Vagina (tissue), 2 donors: Measurements from ENCODE around the gene KRTAP12-2. TPM values are rescaled to one million over a fixed set of nuclear protein-coding genes. Genes with fewer than 3 reads are reported as not detected.
"Not testable (repeated sequence)": the region's sequence is repeated elsewhere in the genome, so short reads cannot be mapped to it uniquely, and the experiment has no call there.

Experiments
- DNase-seq, 2 donors: peaks; one replicate each; pipeline ENCODE4 v3.0.0-alpha.2; 2017; ENCODE audit errors: extremely low spot score in 2 of 2
- H3K27ac ChIP-seq: fragments of 200-600 bp; sonication (generic); one replicate; pipeline ENCODE4 v1.5.1; 2019
- H3K27me3 ChIP-seq: fragments of 200-600 bp; sonication (generic); one replicate; pipeline ENCODE4 v1.5.1; 2019
- H3K36me3 ChIP-seq, 2 donors: fragments of 200-600 bp; sonication (generic); one replicate each; pipeline ENCODE4 v1.5.1; 2017 to 2019
- H3K4me1 ChIP-seq: fragments of 200-600 bp; sonication (generic); one replicate; pipeline ENCODE4 v1.5.1; 2019
- H3K4me3 ChIP-seq, 2 donors: fragments of 200-600 bp; sonication (generic); 1 replicate in 1 of 2; 2 replicates in 1 of 2; pipeline ENCODE4 v1.5.1; 2016 to 2019
- H3K9me3 ChIP-seq: fragments of 200-600 bp; sonication (generic); one replicate; pipeline ENCODE4 v1.5.1; 2019
- CTCF ChIP-seq, 3 experiments: fragments of 450-650 bp in 2 of 3; fragments of 200-600 bp in 1 of 3; sonication (generic) in 1 of 3; IDR thresholded peaks; one replicate each; pipeline ENCODE4 v1.5.1; 2017 to 2019; ENCODE audit warnings: antibody characterized with exemption in 3 of 3, mild to moderate bottlenecking in 2 of 3, moderate library complexity in 2 of 3
- POLR2A ChIP-seq, 2 donors: fragments of 450-650 bp; IDR thresholded peaks; one replicate each; pipeline ENCODE4 v1.6.1; 2017; ENCODE audit warnings: antibody characterized with exemption in 2 of 2, mild to moderate bottlenecking in 2 of 2, moderate library complexity in 2 of 2
- POLR2AphosphoS5 ChIP-seq, 2 donors: sonication (generic); formaldehyde crosslinking; IDR thresholded peaks; one replicate each; pipeline ENCODE4 v1.9.0; 2017; ENCODE audit warnings: antibody characterized with exemption in 2 of 2, mild to moderate bottlenecking in 2 of 2, low read depth in 1 of 2; ENCODE audit not compliant: insufficient read depth in 1 of 2
- intact Hi-C: fragments of 100-400 bp; cut with DNase I; formaldehyde crosslinking; loops from one replicate; pipeline ENCODE4 v1.15.1; 2023
- total RNA-seq: library from RNA; depleted of rRNA; stranded (reverse); fragments of >200 nt; gene quantifications from one replicate; pipeline ENCODE4 v1.2.3, GENCODE V29; 2016

Gene KRTAP12-2
- total RNA-seq, 1 donor from 2014 or later, result not detected

DNA sequence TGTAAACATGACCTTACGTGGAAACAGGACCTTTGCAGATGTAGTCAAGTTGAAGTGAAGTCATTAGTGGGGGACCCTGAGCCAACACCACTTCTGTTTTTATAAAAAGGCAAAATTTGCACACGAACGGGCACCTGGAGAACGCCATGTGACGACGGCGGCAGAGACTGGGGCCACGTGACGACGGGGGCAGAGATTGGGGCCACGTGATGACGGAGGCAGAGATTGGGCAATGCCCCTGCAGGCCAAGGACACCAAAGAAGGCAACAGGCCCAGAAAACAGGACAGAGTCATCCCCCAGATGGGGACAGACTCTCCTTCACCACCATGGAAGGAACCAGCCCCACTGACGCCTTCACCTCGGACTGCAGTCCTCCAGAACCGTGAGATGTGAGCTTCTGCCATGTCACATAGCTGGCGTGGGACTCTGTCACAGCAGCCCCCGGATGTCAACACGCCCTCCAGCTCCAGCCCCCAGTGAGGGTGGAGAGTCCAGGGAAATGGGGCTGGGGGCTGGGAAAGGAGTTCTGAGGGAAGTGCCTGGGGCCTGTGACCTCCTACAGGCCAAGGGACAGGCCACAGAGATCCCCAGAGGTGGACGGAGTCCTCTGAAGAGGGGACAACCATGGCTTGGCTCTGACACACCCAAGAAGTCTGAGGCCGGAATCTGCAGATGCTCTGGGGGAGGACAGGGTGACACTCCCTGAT lies 16.3 kb downstream of the KRTAP12-2 start:
- intact Hi-C loops, result no loop called here
- H3K27ac ChIP-seq, result no peak overlapping the region
- TF ChIP-seq POLR2AphosphoS5 (IDR thresholded peaks at IDR 0.05; ENCODE audit: insufficient read depth in 1 of 2, low read depth in 1 of 2) (no peak), CTCF (IDR thresholded peaks at IDR 0.05) (no peak), POLR2A (IDR thresholded peaks at IDR 0.05) (no peak)
- DNase-seq, result no peak
- H3K4me1 ChIP-seq, result no peaks in the 10 kb centered on the region
- no peak overlapping the region for H3K4me3 ChIP-seq
- no peaks in the 10 kb centered on the region for H3K36me3 ChIP-seq
- no peaks in the 10 kb centered on the region for H3K27me3 ChIP-seq
- H3K9me3 ChIP-seq, result no peaks in the 10 kb centered on the region

GRCh38 chr21:44649521-44650100 lies 17.1 kb downstream of the KRTAP12-2 start:
- Histone ChIP-seq H3K9me3 (no peaks in the 10 kb centered on the region), H3K27me3 (no peaks in the 10 kb centered on the region), H3K27ac (no peak overlapping the region), H3K4me3 (no peak overlapping the region), H3K36me3 (no peaks in the 10 kb centered on the region), H3K4me1 (no peaks in the 10 kb centered on the region)
- intact Hi-C loops, result no loop called here
- TF ChIP-seq POLR2A (IDR thresholded peaks at IDR 0.05), result no peak
- no peak for TF ChIP-seq POLR2AphosphoS5 (IDR thresholded peaks at IDR 0.05; ENCODE audit: insufficient read depth in 1 of 2, low read depth in 1 of 2)
- TF ChIP-seq CTCF (IDR thresholded peaks at IDR 0.05), result no peak
- no peak for DNase-seq

GRCh38 chr21:44648557-44649311 lies 18.0 kb downstream of the KRTAP12-2 start:
- Histone ChIP-seq H3K36me3 (no peaks in the 10 kb centered on the region), H3K27me3 (no peaks in the 10 kb centered on the region), H3K27ac (no peak overlapping the region), H3K4me1 (no peaks in the 10 kb centered on the region), H3K4me3 (no peak overlapping the region), H3K9me3 (no peaks in the 10 kb centered on the region)
- DNase-seq, result no peak
- intact Hi-C loops, result no loop called here
- no peak for TF ChIP-seq POLR2AphosphoS5 (IDR thresholded peaks at IDR 0.05; ENCODE audit: insufficient read depth in 1 of 2, low read depth in 1 of 2)
- TF ChIP-seq POLR2A (IDR thresholded peaks at IDR 0.05), result no peak
- TF ChIP-seq CTCF (IDR thresholded peaks at IDR 0.05), result no peak

DNA sequence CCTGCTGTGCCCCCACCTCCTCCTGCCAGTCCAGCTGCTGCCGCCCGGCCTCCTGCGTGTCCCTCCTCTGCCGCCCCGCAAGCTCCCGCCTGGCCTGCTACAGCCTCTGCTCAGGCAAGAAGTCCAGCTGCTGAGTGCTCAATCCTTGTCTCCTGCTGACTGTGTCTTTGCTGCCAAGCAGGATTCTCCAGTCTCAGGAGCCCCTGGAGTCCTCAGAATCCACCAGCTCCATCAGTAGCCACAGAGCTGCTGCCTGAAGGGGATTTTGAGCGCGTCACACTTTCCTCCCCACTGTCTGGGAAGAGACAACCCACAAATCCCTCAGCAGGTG lies 19.5 kb downstream of the KRTAP12-2 start:
- Histone ChIP-seq H3K4me1 (no peaks in the 10 kb centered on the region), H3K27me3 (no peaks in the 10 kb centered on the region), H3K36me3 (no peaks in the 10 kb centered on the region), H3K4me3 (no peak overlapping the region), H3K27ac (no peak overlapping the region), H3K9me3 (no peaks in the 10 kb centered on the region)
- no peak for TF ChIP-seq POLR2AphosphoS5 (IDR thresholded peaks at IDR 0.05; ENCODE audit: insufficient read depth in 1 of 2, low read depth in 1 of 2)
- TF ChIP-seq CTCF (IDR thresholded peaks at IDR 0.05), result no peak
- no peak for DNase-seq
- intact Hi-C loops, result no loop called here

DNA sequence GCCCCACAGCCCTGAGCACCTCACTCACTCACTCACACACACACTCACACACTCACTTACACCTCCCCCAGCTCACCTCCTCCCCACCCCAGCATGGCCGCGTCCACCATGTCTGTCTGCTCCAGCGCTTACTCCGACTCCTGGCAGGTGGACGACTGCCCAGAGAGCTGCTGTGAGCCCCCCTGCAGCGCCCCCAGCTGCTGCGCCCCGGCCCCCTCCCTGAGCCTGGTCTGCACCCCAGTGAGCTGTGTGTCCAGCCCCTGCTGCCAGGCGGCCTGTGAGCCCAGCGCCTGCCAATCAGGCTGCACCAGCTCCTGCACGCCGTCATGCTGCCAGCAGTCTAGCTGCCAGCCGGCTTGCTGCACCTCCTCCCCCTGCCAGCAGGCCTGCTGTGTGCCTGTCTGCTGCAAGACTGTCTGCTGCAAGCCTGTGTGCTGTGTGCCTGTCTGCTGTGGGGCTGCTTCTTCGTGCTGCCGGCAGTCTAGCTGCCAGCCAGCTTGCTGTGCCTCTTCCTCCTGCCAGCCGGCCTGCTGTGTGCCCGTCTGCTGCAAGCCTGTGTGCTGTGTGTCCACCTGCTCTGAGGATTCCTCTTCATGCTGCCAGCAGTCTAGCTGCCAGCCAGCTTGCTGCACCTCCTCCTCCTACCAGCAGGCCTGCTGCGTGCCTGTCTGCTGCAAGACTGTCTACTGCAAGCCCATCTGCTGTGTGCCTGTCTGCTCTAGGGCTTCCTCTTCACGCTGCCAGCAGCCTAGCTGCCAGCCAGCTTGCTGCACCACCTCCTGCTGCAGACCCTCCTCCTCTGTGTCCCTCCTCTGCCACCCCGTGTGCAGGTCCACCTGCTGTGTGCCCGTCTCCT lies 20.1 kb downstream of the KRTAP12-2 start, which contains the start of gene KRTAP10-11:
KRTAP10-11 (plus strand) TSS at position 49 of the 856 bp plus-strand sequence; CDS start at position 94, 45 bp downstream.
- H3K9me3 ChIP-seq, H3K27me3 ChIP-seq, H3K27ac ChIP-seq, H3K36me3 ChIP-seq, intact Hi-C loops, H3K4me3 ChIP-seq, H3K4me1 ChIP-seq: not testable (repeated sequence)
- peak in 1 of 2 donors; percentile 89 for DNase-seq
